ENCODE data around the gene ARID5B.

The ARID5B gene

GRCh38 chr10:62036186-62037081 lies 134.9 kb downstream of the ARID5B start:
- no peak for DNase-seq (ENCODE audit: low read depth)

DNA sequence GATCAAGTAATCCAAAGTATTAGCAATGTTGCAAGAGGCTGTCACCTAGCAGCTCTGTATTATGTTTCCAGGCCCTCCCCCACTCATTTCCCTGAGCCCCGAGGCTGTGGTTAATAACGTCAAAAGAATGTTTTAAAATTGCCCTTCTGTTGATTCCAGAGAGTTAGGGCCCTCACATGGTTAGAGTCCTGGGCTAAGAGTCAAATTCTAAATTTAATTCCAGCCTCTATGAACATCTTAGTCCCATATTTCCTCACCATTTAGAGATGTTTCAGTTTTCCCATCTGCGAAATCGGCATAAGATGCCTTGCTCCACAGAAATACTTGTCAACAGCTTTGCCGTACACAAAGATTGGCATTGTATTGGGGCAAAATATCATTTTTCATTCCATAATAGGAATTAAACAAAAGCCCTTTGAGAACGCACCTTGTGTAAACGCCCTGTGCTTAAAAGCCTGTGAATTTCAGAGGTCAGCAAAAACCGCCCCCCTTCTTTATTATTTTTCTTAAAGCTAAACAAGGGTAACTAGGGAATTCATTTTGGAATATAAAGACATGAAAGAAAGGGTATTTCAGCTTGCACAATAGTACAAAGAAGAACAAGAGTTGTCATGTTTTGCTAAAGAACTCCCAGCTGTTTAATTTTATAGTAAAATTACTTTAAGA lies 135.8 kb downstream of the ARID5B start:
- no peak for DNase-seq (ENCODE audit: low read depth)

DNA sequence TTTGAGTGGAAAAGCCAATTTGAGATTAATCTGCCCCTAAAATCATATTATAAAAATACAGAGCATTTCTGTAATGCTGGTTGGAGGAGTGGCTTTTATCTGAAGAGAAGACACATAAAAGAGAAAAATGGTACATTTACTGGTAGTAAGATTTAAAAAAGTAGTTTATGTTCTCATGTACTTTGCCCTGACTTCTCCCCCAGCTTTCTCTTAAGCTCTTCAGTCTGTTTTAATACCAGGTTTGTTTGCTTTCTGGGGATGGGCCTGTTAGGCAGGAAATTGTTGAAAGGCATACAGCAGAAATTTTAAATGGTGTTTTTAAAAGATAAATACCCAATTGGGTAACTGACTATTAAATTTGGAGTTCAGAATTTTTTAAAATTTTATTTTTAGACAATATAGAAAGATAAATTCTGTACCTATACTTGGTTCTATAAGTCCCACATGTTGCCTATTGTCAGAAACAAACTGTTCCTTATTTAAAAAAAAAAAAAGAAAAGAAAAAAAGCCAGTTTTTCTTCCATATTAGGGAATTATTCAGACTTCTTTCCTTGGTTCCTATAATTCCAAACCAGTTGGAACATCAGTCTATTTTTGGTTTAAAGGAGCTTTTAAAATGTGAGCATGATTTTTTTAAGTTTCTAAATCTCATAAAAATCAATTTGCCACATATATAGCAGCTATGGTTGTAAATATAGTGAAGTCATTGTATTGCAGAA lies 136.6 kb downstream of the ARID5B start:
- DNase-seq (ENCODE audit: low read depth), result no peak

DNA sequence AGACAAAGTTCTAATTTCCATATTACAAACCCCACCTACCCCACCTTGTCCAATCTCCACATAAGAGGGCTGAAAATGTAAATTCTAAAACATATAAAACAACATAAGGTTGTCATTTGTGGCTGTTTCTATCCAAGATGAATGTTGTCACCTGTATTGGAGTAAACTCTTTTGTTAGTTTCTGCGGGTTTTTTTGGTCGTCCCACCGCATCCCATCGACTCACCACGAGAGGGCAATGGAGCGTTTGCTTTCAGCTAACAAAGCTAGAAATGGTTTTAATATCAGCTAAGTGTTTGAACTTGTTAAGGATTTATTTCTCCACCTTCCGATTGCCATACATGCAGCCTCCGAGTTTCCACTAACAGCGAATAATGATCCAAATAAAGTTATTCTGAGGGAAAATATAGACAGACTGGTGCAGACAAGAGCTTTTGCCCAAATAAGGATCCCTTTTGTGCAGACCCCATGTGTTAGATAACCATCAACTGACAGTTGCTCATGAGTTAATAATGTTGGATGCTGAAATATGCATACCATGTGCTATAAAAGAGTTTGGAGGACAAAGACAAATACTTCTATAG lies 137.2 kb downstream of the ARID5B start:
- DNase-seq (ENCODE audit: low read depth), result no peak

DNA sequence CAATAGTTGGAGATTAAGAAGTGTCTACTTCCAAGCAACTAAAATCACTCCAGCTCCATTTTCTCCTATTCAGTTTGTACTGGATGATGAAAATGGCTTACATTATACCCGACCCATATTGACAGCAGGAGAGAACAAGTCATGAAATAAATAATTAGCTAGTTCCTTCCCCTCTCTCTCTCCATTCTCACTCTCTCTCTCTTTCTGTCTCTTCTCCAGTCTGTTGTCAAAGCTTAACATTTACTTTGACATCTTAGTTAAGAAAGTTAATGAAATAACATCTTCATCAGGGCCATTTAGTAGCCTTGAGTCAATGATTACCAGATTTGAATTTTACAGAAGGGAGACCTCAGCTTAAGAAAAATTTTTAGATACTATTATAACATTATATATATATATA lies 138.5 kb downstream of the ARID5B start:
- DNase-seq (ENCODE audit: low read depth), result no peak

DNA sequence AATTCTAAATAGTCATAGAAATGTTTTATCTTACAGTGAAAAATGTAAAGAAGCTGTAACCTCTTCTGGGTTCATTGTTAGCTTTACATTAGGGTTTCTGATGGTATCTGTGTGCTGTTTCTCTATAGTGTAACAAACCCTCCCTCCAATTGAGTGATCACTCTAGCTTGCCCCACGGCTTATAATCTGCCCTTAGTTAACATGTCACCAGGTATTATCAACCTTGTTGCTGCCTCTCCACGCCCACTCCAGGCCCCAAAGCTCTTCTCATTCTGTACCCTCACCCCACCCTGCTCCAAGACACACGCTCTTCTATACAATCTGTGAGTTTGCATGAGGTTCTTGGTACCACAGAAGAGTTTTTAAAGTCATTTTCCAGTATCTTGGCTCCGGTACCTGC lies 139.4 kb downstream of the ARID5B start:
- DNase-seq (ENCODE audit: low read depth), result no peak

DNA sequence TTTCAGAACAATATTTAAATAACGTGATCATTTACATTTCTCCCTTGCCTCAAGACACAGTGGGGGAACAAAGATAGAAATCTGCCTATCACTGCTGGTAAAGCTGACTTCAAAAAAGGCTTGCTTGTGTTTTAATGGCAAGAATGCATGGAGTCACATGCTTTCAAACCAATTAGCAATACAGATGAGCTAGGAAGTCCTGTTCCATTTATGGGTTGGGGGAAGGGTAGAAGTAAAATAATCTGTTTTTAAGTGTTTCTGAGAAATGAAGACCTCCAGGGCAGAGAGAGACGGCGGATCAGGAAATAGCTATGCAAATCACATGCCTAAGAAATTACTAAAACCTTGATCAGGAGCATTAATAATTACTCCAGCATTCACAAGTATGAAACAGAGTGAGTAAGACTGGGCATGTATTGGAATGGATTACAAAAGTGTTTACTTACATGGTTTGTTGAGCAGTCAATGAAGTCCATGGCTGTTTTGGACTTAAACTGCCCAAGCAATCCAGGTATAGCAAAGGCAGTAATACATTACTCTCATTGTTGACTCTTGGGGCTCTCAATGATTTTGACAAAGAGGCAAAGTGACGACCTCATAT lies 142.0 kb downstream of the ARID5B start:
- no peak for DNase-seq (ENCODE audit: low read depth)

DNA sequence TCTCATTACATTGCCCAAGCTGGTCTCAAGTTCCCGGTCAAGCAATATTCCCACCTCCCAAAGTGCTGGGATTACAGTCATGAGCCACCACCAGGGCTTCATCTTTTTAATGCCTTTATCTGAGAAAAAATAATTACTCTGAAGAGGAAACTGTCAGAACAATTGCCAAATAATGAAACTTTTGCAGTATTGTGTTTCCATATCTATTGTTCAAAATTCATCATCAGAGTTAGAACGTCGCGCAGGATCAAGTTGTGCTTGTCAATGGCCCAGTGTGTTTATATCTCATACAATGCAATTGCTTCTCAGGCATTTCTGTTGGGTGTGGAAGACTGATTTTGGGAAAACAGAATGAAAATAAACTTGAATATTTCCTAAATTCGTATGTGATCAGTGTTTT lies 143.1 kb downstream of the ARID5B start:
- no peak for DNase-seq (ENCODE audit: low read depth)

DNA sequence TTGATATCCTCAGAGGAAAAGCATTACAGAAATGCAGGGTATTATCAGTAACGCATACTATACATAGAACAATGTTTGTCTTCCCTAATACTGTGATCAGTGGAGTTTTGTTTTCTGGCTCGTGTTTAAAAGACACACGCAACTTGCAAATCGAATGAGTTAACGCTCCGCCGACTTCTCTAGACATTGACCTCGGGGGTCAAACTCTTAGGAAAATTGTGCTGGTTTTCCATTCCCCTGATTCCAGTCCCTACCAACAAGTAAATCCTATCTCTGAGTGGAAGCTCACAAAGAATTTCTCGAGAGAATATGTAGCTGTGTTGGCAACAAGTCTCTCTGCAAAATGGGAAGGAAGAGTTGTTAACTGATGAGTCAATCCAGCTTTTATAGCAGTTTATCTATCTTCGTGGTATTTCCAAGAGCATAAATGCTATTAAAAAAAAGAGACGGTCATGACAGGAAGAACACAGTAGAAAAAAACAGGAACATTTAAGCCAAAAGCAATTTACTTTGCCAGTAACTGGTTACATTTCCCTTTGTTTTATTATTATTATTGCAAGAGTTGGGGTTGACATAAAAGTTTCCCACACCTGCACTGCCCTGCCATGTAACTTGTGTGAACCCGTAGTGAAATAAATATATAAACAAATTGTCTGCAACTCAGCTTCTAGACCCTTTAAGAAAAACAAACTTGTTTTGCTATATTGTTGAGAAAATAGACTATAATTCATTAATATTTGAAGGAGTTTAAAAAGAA lies 144.4 kb downstream of the ARID5B start:
- DNase-seq (ENCODE audit: low read depth), result no peak

GRCh38 chr10:62046522-62047227 lies 145.2 kb downstream of the ARID5B start:
- DNase-seq (ENCODE audit: low read depth), result no peak

DNA sequence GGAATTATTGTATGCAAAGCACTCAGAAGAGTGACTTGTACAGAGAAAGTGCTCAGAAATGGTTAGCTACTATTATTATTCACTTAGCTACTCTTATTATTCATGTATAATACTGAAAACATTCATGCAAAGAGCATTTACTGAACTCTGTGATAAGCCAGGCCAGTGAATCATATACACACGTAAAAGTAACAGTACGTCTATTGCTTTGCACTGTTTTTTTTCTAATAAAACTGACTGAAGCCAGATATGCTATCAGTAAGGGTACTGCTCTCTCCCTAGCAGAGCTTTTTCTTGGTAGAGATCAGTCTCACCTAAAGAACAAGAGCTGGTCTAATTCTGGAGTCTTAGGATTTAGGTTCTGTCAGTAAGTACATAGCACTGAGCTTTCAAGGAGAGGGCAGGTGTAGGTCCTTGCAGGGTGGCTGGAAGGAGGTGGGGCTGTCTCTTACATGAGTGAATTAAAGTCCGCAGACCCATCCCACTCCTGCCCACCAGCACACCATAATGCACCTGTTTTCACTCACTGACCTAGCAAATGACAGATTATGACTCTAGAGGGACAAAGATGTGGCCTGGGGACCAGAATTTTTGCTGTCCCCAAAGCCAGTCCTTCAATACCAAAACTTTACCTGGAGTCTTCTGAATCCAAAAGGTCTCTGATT lies 145.9 kb downstream of the ARID5B start:
- no peak for DNase-seq (ENCODE audit: low read depth)

DNA sequence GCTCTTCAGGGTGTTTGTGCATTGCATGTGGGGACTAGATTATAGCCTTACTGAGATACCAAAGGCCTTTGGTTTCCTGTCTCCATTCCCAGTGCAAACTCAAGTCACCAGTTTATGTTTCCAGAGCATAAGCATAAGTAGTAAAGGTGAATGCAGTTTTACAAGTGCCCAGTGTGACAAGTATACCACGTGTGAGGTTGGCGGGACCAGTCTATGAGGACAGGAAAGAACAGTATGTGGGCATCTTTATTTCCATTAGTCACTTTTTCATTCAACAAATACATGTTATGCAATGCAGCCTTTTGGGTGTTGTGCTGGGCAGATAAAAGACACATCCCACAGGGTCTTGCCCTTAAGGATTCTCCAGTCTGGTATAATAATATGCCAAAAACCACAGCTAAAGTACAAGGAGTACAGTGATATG lies 146.5 kb downstream of the ARID5B start:
- DNase-seq (ENCODE audit: low read depth), result no peak

- no peak for DNase-seq (ENCODE audit: low read depth)
Observed at GRCh38 chr10:62048470-62048869, 147.0 kb downstream of the ARID5B start.

GRCh38 chr10:62048919-62049623 lies 147.6 kb downstream of the ARID5B start:
- peak; percentile 79 for DNase-seq (ENCODE audit: low read depth)

DNA sequence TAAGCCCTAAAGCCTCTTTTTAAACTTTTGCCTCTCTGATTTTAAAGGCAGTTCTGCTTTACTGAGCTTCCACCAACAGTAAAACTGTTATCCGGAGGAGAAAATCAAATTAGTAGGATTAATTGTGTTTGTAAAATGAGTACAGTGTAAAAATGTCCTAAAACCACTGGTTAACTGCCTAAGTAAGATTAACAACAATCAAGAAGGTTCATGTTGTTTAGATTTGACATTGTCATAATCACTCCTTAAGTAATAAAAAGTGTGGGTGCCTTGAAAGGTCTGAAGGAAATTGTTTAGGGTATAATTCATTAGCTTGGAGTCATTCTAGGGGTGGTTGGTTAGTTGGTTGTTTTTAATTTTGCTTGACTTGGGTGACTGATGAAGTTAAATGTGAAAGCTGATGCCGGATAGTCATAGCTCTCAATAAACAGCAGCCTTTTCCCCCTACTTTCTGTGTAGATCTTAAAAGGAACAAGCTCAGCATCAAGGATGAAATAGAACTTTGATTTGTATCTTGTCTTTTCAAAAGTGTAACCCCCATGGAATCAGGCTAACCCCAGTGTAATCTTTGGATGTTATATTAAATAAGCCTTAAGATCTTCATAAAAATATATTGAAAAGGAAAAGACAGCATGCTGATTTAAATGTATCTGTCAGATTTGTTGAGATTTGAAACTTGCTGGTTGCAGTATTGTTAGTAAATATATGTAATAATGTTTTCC lies 148.3 kb downstream of the ARID5B start:
- DNase-seq (ENCODE audit: low read depth), result no peak

GRCh38 chr10:62050346-62050892 lies 148.9 kb downstream of the ARID5B start:
- DNase-seq (ENCODE audit: low read depth), result no peak

- no peak for DNase-seq (ENCODE audit: low read depth)
Observed at GRCh38 chr10:62050893-62051433, 149.5 kb downstream of the ARID5B start.

DNA sequence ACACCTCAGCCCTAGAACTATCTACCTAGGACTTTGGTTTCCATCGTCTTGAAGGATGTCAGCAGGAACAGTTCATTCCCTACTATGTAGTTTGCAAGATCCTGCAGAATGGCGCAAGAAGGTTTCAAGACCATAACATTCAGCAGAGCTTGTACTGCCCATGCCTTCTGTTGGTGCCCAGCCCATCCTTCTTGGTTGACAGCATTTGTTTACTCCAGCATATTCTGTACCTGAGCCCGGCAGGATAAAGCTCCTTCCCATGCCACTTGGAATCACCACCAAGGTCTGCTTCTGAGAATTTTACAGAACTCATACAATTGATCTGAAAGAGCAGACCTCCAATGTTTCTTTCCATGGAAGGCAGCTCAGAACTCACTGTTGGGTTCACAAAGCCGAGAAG lies 150.8 kb downstream of the ARID5B start:
- no peak for DNase-seq (ENCODE audit: low read depth)

Data from HS-27A (cell line).